Mesenteric fat pad (tissue), 1 donor: Measurements from ENCODE around the gene REX1BD. TPM values are rescaled to one million over a fixed set of nuclear protein-coding genes. Genes with fewer than 3 reads are reported as not detected.

Experiments used
- DNase-seq: peaks from one replicate; pipeline ENCODE4 v3.0.0-alpha.2; 2020; ENCODE audit warnings: low spot score
- total RNA-seq: library from RNA; stranded (reverse); fragmentation: NEBNext Ultra II Directional; extraction: Animal tissue kit (Norgen Biotek cat#: 25700); gene quantifications from one replicate; pipeline ENCODE4 v1.2.1, GENCODE V29; 2021
- donor health status: DM: yes; HTN: yes; CAD: no.

REX1BD gene
- total RNA-seq, 1 donor from 2014 or later = 52.7 TPM

DNA sequence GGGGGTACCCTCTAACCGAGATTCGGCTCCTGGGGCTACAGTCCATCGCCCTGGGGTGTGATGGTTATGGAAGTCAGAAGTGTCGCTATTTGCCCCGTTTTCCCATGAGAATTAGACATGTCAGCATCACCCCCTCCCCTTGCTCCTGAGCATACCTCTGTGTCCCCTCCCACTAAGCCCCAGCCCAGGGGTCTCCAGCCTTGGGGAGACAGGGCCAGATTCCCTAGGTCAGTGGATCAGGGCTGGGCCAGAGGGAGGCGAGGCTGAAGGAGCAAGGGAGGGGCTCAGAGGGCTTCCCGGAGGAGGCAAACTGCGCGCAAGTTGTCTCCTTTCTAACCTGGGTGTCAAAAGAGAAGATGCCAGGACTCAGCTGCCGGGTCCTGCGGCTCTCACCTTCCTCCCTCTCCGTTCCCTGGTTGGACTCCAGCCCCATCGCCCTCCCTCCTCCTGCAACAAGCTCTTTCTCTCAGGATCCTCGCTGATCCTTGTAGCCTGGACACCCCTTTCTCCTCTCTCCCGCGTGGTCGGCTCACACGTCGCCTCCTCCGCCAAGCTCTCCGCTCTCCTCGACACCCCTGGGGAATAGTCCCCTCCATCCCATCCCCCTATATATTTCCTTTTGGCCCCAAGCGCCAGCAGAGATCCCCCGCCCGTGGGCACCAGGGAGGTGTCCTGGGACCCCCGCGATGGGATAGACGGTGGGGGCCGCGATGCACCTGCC lies 23.6 kb downstream of the REX1BD start:
- DNase-seq = no peak

DNA sequence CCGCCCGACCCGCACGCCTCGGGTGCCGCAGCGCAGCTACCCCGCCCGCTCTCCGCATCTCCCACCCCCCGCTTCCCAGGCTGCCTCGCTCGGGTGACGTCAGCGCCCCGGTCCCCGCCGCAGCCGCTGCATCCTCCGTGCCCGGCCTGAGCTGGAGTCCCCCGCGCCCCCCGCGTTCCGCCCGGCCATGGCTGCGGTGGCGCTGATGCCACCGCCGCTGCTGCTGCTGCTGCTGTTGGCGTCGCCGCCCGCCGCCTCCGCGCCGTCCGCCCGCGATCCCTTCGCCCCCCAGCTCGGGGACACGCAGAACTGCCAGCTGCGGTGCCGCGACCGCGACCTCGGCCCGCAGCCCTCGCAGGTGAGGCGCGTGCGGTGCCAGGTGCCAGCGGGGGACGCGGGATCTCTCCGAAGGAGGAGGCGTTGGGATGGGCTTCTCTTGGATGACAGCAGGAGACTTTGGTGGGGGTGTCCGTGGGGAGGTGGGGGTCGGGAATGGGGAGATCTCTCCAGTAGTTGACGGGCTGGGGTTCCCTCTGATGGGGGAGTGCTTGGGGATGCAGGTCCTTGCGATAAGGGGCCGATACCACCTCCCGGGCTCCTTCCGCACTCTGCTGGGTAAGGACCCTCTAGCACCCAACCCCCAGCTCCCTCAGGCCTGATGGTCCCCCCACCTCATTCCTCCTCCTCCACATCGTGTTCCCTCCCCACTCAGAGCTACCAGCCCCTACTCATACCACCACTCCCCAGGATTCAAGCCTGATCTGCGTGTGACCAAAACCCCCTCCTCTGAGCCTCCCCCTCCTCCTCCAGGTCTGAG lies 24.4 kb downstream of the REX1BD start, which contains the start of gene TMEM59L:
TSS of gene TMEM59L (plus strand) at position 99 of the 817 bp plus-strand sequence. CDS start at position 188, 89 bp downstream.
- no peak for DNase-seq

DNA sequence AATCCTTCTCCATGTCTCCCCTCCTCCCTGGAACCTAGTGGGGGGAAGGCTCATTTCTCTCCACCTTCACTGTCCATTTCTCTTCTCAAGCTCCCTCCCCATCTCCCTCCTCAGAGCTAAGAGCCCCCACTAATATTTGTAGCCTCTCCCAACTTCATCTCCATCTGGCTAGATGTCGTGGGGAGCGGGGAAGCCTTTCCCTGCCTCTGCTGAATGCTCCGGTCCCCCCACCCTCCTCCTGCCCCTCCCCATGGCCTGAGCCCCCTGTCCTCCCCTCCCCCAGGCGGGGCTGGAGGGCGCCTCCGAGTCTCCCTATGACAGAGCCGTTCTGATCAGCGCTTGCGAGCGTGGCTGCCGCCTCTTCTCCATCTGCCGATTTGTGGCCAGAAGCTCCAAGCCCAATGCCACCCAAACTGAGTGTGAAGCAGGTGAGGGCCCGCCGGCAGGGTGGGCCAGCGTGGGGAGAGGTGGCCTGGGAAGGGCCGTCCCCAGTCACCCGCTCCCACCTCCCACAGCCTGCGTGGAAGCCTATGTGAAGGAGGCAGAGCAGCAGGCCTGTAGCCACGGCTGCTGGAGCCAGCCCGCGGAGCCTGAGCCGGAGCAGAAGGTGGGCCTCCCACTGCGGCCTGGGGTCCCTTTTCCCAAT lies 25.1 kb downstream of the REX1BD start:
- no peak for DNase-seq

DNA sequence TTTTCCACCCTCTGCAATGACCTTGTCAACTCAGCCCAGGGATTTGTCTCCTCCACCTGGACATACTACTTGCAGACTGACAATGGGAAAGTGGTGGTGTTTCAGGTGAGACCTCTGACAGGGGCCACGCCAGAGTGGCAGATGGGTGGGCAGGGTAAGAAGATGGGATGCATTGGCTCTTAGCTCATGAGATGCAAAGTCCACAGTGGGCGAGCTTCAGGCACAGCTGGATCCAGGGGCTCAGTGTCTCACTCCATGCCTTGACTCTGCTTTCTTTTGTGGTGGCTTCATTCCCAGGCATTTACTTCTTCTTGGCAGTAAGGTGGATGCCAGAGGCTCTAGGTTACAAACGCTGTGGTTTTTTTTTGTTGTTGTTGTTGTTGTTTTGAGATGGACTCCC lies 27.4 kb downstream of the REX1BD start:
- DNase-seq = no peak

DNA sequence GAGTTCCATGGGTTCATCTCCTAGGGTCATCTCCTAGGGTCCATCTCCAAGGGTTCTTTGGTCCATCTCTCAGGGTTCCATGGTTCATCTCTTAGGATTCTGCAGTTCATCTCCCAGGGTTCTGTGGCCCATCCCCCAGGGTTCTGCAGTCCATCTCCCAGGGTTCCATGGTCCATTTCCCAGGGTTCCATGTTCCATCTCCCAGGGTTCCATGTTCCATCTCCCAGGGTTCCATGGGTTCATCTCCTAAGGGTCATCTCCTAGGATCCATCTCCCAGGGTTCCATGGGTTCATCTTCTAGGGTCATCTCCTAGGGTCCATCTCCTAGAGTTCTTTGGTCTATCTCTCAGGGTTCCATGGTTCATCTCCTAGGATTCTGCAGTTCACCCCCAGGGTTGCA lies 29.0 kb downstream of the REX1BD start:
- DNase-seq = no peak

DNA sequence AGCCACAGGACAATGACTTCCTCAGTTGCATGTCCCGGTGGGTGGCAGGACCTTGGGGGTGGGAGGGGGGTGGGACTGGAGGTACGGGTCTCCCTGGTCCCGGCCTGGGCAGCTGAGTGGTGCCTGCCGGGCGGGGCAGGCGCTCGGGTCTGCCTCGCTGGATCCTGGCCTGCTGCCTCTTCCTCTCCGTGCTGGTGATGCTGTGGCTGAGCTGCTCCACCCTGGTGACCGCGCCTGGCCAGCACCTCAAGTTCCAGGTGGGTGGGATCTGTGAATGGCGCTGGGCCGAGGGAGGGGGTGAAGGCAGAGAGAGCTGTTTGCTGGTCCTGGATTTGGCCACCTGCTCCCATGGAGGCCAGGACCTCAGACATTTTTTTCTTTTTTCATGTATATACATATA lies 29.6 kb downstream of the REX1BD start:
- DNase-seq = no peak

DNA sequence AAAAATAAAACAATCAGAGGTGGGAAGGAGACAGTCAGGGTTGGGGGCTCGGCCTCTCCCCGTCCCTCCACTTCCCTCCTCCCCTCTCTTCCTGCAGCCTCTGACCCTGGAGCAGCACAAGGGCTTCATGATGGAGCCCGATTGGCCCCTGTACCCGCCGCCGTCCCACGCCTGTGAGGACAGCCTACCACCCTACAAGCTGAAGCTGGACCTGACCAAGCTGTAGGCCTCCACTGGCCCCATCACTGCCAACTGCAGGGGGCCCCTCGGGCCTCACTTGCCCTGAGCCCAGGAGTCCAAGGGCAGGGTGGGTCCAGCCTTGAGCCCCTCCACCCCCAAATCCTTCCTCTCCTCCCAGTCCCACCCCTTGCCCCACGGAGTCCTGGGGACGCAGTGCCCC lies 31.7 kb downstream of the REX1BD start:
- DNase-seq = no peak

DNA sequence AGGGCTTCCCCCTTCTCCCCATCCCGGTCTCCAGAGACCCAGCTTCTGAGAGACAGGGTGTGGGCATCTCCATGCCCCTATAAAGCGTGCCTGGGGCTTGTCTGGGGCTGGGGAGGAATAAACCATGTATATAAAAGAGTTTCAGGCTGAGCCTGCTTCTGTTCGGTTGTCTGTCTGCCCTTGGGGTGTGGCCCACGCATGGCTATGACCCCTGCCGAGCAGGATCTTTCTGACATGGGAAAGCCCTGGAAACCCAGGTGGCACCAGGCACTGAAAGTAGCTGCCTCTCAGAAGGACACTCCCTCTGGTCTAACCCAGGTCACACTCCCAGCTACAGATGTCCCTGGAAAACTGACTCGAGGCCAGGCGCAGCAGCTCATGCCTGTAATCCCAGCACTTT lies 32.3 kb downstream of the REX1BD start:
- DNase-seq = no peak

DNA sequence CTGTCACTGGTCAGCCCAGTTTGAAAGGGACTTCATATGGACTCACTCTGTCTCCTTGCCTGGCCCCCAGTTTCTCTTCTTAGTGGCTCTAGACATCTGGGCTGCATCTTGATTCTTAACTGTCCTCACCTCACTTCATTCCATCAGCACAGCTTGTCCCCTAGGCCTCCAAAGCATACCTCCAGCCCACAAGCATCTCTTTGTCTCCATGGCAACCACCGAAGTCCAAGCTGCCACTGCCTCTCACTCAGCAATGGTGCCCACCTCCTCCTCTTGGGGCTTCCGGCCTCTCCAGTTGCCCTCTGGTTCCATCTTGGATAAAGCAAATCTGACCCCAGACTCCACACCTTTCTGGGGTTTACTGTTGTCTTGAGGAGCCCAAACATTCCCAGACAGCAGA lies 38.3 kb downstream of the REX1BD start:
- no peak for DNase-seq

DNA sequence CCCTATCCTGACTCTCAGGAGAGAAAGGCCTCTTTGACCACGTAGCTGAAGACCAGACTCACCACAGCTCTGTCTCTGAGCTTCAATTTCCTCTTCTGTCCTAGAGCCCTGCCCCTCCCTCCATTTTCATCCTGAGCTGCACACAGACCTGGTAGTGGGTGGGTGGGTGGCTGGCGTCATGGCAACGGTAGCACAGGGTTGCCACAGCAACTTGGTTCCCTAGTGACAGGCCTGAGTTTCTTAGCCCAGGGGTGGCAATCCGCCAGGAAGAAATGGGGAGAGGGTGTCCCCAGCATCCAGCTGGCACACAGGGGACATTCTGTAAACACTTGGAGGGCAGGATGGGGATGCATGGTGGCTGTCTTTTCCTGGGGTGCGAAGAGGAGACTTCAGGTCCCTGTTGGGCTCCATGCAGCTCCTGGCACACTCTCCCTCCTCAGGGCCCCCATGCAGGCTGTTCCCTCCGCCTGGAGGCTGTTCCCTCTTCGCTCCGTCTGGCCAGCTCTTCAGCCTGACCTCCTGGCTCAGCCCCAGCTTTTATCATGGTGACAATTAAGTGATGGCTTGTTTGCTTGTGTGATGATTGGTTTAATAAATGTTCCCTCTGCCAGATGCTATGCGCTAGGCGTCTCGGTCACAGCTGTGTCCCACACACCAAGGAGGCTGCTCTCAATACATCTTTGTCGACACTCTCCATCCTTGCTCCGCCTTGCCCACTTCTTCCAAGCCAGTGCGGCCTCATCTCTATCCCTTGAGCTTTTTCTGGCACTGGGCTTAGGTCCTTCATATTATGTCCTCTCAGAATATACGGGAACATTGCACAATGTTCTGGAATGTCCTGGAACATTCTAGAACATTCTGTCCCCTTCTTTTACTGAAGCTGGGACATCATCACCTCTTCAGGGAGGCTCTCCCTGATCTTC lies 40.8 kb downstream of the REX1BD start:
- DNase-seq = no peak

DNA sequence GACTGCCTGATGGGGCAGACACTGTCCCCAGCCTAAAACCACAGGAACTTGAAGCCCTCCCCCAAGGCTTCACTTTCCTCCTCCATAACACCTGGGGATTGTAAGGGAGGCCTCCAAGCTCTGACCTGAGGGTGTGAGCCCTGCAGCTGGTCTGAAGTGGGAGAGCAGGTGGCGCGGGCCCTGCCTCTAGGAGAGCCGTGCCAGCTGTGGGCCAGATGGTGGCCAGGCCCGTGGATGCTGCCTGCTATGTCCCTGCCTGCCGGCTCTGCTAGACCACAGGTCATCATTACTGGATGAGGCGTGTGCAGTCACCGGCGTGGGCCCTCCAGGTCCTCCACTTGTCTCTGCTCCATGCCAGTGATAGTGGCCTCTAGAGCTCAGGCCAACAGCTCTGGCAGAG lies 44.7 kb downstream of the REX1BD start:
- no peak for DNase-seq

DNA sequence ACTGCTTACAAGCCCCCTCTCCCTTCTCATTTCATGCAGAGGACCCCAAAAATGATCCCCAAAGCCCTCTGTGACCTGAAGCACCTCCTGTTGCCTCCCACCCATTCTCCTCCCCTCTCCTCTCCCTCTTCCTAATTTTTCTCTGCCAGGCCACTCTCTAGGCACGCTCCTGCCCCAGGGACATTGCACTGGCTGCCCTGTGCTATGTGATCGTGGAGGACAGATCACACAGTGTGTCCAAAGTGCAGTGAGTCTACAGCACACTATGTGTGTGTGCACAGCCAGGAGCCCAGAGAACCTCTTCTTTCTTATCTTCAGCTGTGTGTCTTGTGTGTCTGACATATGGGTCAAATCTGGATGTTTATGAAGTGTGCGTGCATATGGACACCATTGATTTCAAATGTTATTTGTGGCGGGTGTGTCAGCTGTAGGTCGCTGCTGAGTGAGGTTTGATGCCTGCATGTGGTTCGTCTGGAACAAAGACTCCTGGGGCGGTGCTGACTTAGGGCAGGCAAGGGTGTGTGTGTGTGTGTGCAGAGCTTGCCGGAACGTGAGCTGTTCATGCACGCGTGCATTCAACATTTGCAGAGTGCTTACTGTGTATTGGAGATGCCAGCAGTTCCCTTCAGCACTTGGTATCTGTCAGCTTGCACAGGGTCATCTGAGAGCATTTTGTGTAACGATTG lies 46.2 kb downstream of the REX1BD start:
- no peak for DNase-seq

DNA sequence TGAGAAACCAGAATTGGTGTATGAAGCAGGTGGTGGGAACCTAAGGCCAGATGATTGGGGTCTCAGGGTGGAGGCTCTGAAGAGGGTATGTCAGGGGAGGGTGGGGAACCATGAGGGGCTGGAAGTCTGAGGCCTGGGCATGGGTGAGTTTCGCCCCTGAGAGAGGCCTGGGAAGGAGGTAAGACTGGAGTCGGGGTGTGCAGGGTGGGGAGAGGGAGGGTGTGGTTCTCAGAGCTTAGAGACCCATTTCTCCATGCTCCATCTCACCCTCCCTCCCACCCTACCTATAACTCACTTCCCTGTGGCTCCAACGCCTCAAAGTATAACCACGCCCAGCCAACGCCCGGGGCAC lies 47.2 kb downstream of the REX1BD start:
- no peak for DNase-seq

DNA sequence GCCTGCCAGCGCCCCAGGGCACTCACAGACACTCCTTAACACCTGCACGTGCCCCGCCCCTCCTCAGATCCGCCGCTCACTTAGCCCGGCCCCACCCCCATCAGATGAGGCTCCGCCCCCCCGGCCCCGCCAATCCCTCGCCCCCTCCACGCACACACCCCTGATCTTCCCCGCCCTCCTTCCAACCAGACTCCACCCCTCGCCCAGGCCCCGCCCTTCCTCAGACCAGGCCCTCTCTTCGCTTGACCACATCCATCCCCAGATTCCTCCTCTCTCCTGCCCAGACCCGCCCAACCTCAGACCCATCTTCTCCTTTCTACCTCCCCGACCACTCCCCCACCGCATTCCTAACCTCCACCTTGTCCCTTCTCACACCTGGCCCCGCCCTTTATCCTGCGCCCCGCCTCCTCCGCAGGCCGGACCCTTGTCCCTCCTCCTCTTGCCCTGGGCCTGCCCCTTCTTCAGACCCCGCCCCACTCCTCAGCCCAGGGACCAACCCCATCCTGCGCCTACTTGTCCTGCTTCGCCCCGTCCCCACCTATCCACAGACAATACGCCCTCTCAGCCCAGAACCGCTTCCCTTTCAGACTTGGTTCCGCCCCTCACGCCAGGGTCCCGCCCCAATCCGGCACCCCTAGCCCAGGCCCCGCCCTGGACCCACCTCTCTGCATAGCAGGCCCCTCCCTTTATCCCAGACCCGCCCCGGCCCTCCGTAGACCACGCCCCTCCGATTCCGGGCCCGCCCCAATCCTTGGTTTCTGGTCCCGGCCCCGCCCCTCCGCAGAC lies 47.8 kb downstream of the REX1BD start:
- peak; percentile 99 for DNase-seq

DNA sequence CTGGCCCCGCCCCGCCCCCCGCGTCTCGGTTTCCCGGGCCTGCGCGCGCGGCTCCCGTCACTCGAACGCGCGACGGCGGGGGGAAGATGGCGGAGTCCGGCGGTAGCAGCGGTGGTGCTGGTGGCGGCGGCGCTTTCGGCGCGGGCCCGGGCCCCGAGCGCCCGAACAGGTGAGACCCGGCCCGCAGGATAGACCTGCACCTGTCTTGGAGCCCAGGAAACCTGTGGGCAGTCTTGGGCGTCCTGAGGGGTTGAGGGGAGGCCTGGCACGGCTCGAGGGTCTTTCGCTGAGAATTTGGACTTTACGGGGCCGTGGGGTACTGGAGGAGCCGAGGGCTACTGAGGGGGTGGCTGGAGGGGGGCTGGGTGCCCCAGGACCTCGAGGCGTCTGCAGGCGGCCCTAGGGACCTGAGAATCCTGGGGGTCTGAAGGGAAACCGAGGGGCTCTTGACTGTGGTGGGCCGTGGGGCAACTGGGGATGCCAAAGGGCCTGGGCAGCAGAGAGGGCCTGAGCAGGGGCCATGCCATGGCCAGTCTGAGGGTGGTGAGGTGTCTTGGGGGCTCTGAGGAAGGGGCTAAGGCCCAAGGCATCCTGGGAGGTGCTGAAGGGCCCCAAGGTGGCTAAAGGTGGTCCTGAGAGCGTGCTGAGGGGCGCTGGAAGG lies 48.5 kb downstream of the REX1BD start, which contains the start of gene KLHL26:
TSS of gene KLHL26 (plus strand) at position 60 of the 661 bp plus-strand sequence. CDS start at position 87, 27 bp downstream.
- DNase-seq = no peak

DNA sequence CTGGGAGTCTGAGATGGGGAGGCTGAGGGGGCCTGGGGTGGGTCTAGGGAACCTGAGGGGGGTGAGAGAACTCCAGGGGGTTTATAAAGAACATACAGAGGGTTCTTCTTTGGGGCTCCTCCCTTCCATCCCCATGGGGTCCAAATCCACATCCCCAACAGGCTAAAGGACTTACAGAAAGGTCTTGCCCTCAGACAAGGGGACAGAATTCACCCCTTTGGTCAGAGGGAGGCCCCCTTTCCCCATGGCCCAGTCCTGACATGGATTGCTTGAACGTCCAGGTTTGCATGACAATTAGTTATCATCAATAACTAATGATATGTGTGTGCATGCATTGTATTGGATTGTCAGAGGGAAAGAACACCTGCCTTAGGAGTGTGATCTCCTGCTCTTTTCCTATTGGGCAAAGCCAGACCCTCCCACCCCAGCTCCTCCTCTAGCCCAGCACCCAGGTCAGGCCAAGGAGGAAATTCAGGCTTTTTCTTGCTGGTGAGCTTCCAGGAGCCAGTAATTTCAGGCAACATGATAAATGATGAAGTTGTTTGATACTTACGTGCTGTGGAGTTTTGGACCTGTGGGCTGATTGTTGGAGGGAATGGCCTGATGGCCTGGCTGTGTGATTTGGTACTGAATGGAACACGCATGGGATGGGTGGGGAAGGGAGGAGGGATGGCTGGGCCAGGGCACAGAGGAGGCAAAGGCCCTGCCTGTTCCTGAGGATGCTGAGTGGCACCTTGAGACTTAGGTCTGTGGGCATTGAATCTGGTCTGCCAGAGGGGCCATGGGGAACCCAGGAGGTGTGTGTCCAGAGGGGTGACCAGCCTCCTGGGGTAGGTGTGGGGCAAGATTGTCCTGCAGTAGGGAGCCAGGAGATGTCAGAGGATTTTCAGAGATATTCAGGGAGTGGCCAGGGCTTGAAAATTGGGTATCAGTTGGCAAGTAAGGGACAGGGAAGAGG lies 49.4 kb downstream of the REX1BD start:
- no peak for DNase-seq

DNA sequence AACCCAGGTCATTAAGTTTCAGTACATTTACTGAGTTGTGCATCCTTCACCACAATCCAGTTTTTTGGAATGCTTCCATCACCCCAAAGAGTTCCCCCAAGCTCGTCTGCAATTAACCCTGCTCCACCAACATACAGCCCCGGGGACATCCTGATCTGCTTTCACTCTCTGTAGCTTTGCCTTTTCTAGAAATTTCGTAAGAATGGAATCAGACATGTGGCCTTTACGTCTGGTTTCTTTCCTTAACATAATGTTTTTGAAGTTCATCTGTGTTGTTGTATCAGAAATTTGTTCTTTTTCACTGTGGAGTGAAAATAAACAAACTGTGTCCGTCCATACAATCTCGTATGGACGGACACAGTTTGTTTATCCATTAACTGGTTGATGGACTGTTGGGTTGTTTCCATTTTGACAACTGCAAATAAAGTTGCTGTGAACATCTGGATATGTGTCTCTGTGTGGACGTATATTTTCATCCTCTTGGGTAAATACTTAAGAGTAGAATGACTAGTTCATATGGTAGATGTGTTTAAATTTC lies 51.2 kb downstream of the REX1BD start:
- no peak for DNase-seq
